HG02981 (cell line): ENCODE measurements around the gene NDNF.

Source experiments
- ATAC-seq: cut with Tn5 transposase; IDR thresholded peaks from one replicate; pipeline ENCODE4 v1.9.1; 2021; ENCODE audit warnings: mild to moderate bottlenecking, moderate library complexity; ENCODE audit not compliant: unreplicated experiment

NDNF gene

GRCh38 chr4:121072224-121073003 is at the start of gene NDNF:
Gene NDNF, minus strand, starts transcription at chr4:121072535. Its CDS starts 26,698 bp downstream, at chr4:121045837.
- ATAC-seq: no peak

- ATAC-seq: no peak
These were observed 47.4 kb upstream of the NDNF start for GRCh38 chr4:121119715-121120114.

- no peak for ATAC-seq
These were observed 46.0 kb upstream of the NDNF start for GRCh38 chr4:121118344-121118743.

GRCh38 chr4:121114756-121115155 is 42.4 kb upstream of the NDNF start:
- ATAC-seq: no peak

- ATAC-seq: no peak
These were observed 40.2 kb upstream of the NDNF start for GRCh38 chr4:121112530-121112929.

- ATAC-seq: no peak
These were observed 36.2 kb upstream of the NDNF start for GRCh38 chr4:121108557-121108956.

GRCh38 chr4:121107507-121107906 is 35.2 kb upstream of the NDNF start:
- ATAC-seq: no peak

- ATAC-seq: no peak
These were observed 27.9 kb upstream of the NDNF start for GRCh38 chr4:121100093-121100775.

GRCh38 chr4:121098266-121098665 is 25.9 kb upstream of the NDNF start:
- ATAC-seq: no peak

GRCh38 chr4:121096629-121097028 is 24.3 kb upstream of the NDNF start:
- no peak for ATAC-seq

- ATAC-seq: no peak
These were observed 23.9 kb upstream of the NDNF start for GRCh38 chr4:121096191-121096590.

GRCh38 chr4:121094297-121094966 is 22.1 kb upstream of the NDNF start:
- ATAC-seq: no peak

GRCh38 chr4:121093261-121093660 is 20.9 kb upstream of the NDNF start:
- ATAC-seq: no peak

- no peak for ATAC-seq
These were observed 19.6 kb upstream of the NDNF start for GRCh38 chr4:121091941-121092340.

- ATAC-seq: no peak
These were observed 16.5 kb upstream of the NDNF start for GRCh38 chr4:121088867-121089266.

GRCh38 chr4:121079376-121079775 is 7.0 kb upstream of the NDNF start:
- no peak for ATAC-seq

- no peak for ATAC-seq
These were observed 5.2 kb upstream of the NDNF start for GRCh38 chr4:121077496-121077895.

- no peak for ATAC-seq
These were observed 4.1 kb upstream of the NDNF start for GRCh38 chr4:121076416-121076815.

GRCh38 chr4:121073672-121074381 is 1.5 kb upstream of the NDNF start:
- ATAC-seq: no peak

GRCh38 chr4:121073004-121073435 is 685 bp upstream of the NDNF start:
- no peak for ATAC-seq

GRCh38 chr4:121071640-121072223 is 603 bp downstream of the NDNF start:
- no peak for ATAC-seq
